CD14-positive monocyte (primary cell): ENCODE results near the gene ILF2. TPM values are rescaled to one million over a fixed set of nuclear protein-coding genes. Genes with fewer than 3 reads are reported as not detected.

Experiments
- DNase-seq, 3 donors: peaks; one replicate each; pipeline ENCODE4 v3.0.0-alpha.2; 2011 to 2022
- H2AFZ ChIP-seq: 2 replicates; pipeline ENCODE4 v1.6.0; 2012; ENCODE audit warnings: mild to moderate bottlenecking, low read depth, low read length, inconsistent platforms; ENCODE audit not compliant: insufficient read depth, poor library complexity, severe bottlenecking
- H3K27ac ChIP-seq, 2 donors: 1 replicate in 1 of 2; 2 replicates in 1 of 2; pipeline ENCODE4 v1.5.1; 2012 to 2013; ENCODE audit warnings: low read length in 2 of 2, control low read depth in 1 of 2, inconsistent platforms in 1 of 2, low read depth in 1 of 2, mild to moderate bottlenecking in 1 of 2
- H3K27me3 ChIP-seq, 2 donors: one replicate each; pipeline versions ENCODE4 v1.6.0 to v1.6.1; 2011 to 2013; ENCODE audit warnings: low read length in 2 of 2; ENCODE audit not compliant: control insufficient read depth in 2 of 2, insufficient read depth in 2 of 2
- H3K36me3 ChIP-seq, 2 donors: replicated peaks in 1 of 2; 1 replicate in 1 of 2; 2 replicates in 1 of 2; pipeline versions ENCODE4 v1.5.1 to v1.6.1; 2012 to 2013; ENCODE audit warnings: low read length in 2 of 2, control low read depth in 1 of 2, inconsistent platforms in 1 of 2, mild to moderate bottlenecking in 1 of 2; ENCODE audit not compliant: insufficient read depth in 2 of 2, control insufficient read depth in 1 of 2
- H3K4me1 ChIP-seq, 2 donors: 1 replicate in 1 of 2; 2 replicates in 1 of 2; pipeline versions ENCODE4 v1.5.1 to v1.6.1; 2012 to 2013; ENCODE audit warnings: low read length in 2 of 2, control low read depth in 1 of 2, inconsistent platforms in 1 of 2, mild to moderate bottlenecking in 1 of 2, moderate library complexity in 1 of 2; ENCODE audit not compliant: insufficient read depth in 2 of 2, control insufficient read depth in 1 of 2
- H3K4me2 ChIP-seq: replicated peaks from 2 replicates; pipeline ENCODE3; 2012; ENCODE audit warnings: low read length, moderate library complexity, mild to moderate bottlenecking; ENCODE audit not compliant: poor library complexity, severe bottlenecking; ENCODE audit errors: extremely low read depth
- H3K4me3 ChIP-seq, 3 experiments: fragments of 200-600 bp in 1 of 3; sonication (generic) in 1 of 3; replicated peaks in 1 of 3; 1 replicate in 2 of 3; 2 replicates in 1 of 3; pipeline ENCODE4 v1.5.1; 2011 to 2013; ENCODE audit warnings: low read length in 3 of 3, mild to moderate bottlenecking in 3 of 3, control low read depth in 2 of 3, low read depth in 2 of 3, inconsistent platforms in 1 of 3, moderate library complexity in 1 of 3
- H3K79me2 ChIP-seq: 2 replicates; pipeline ENCODE4 v1.6.0; 2012; ENCODE audit warnings: mild to moderate bottlenecking, control low read depth, inconsistent platforms, low read length, moderate library complexity; ENCODE audit not compliant: insufficient read depth
- H3K9ac ChIP-seq: 2 replicates; pipeline ENCODE4 v1.6.0; 2017; ENCODE audit warnings: low read length, mild to moderate bottlenecking; ENCODE audit not compliant: insufficient read depth, poor library complexity, severe bottlenecking
- H3K9me3 ChIP-seq, 2 donors: replicated peaks in 1 of 2; 1 replicate in 1 of 2; 2 replicates in 1 of 2; pipeline versions ENCODE4 v1.5.1 to v1.6.1; 2012 to 2013; ENCODE audit warnings: low read length in 2 of 2, control low read depth in 1 of 2; ENCODE audit not compliant: control insufficient read depth in 1 of 2, insufficient read depth in 1 of 2
- H4K20me1 ChIP-seq: 2 replicates; pipeline ENCODE4 v1.6.0; 2012; ENCODE audit warnings: mild to moderate bottlenecking, low read length, control low read depth, moderate library complexity; ENCODE audit not compliant: insufficient read depth
- H3K27ac Mint-ChIP-seq, 7 donors: one replicate each; pipeline ENCODE4 v1.8.0; 2020; ENCODE audit warnings: mild to moderate bottlenecking in 7 of 7, mixed read lengths in 7 of 7, moderate library complexity in 6 of 7, inconsistent platforms in 2 of 7
- H3K27me3 Mint-ChIP-seq, 3 donors: one replicate each; pipeline ENCODE4 v1.8.0; 2021 to 2022; ENCODE audit warnings: low read depth in 3 of 3, mild to moderate bottlenecking in 3 of 3, mixed read lengths in 3 of 3, moderate library complexity in 3 of 3, inconsistent platforms in 1 of 3
- H3K36me3 Mint-ChIP-seq, 2 donors: one replicate each; pipeline ENCODE4 v1.8.0; 2020; ENCODE audit warnings: mixed read lengths in 2 of 2, inconsistent platforms in 1 of 2, mild to moderate bottlenecking in 1 of 2
- H3K4me1 Mint-ChIP-seq: one replicate; pipeline ENCODE4 v1.8.0; 2020; ENCODE audit warnings: mild to moderate bottlenecking, mixed read lengths
- H3K4me3 Mint-ChIP-seq, 2 donors: one replicate each; pipeline ENCODE4 v1.8.0; 2020; ENCODE audit warnings: mild to moderate bottlenecking in 2 of 2, mixed read lengths in 2 of 2, moderate library complexity in 1 of 2
- H3K9me3 Mint-ChIP-seq, 7 donors: one replicate each; pipeline ENCODE4 v1.8.0; 2020 to 2022; ENCODE audit warnings: mixed read lengths in 7 of 7, mild to moderate bottlenecking in 6 of 7, moderate library complexity in 6 of 7, inconsistent platforms in 2 of 7
- WGBS: methylation state at CpG from one replicate; pipeline ENCODE4 v1.1.5; 2013; ENCODE audit warnings: missing lambda C conversion rate; ENCODE audit not compliant: insufficient coverage; 5-methylcytosine and 5-hydroxymethylcytosine counted together
- intact Hi-C, 2 donors: fragments of 100-400 bp; cut with micrococcal nuclease; formaldehyde crosslinking; loops; one replicate each; pipeline versions ENCODE4 v1.15.0 to v1.15.1; 2023
- polyA plus RNA-seq, 3 donors: library from polyadenylated mRNA; depleted of rRNA in 1 of 3; unstranded in 2 of 3; stranded (reverse) in 1 of 3; fragments of 300-500 nt in 2 of 3; fragments of >200 nt in 1 of 3; fragmentation: Illumina TruSeq in 2 of 3; gene quantifications; 1 replicate in 2 of 3; 2 replicates in 1 of 3; pipeline ENCODE4 v1.2.3, GENCODE V29; 2012 to 2021
- TF ChIP-seq, protein P1 (sequence below): fragments of 200-600 bp; IDR thresholded peaks from one replicate; pipeline ENCODE4 v1.8.0; 2022; ENCODE audit warnings: antibody characterized with exemption, mild to moderate bottlenecking

Gene ILF2
- polyA plus RNA-seq, 3 donors: 103 to 118 (median 115) TPM

DNA sequence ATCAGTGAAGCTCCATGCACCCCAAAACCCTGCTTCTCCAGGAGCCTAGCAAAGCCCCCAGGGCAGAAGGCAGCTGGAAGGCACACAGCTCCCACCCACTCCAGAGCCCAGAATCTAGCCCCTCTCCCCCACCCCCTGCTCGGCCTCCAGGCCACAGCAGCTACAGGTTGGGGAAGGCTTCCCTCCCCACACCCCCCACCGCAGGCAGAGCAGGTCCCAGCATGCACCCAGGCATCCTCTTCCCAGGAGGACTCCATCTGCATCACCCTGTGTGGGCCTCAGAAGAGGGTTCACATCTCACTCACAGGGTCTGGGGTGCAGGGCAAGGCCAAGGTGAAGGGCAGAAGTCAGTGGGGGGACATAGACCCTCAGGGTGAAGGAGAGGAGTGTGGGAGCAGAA is 55.4 kb downstream of the ILF2 start:
- Histone ChIP-seq H3K4me1 (peaks cover 26 to 35% of the 10 kb centered on the region in 2 donors), H4K20me1 (no peaks in the 10 kb centered on the region), H3K79me2 (no peaks in the 10 kb centered on the region), H3K27me3 (no peaks in the 10 kb centered on the region), H3K4me2 (no peak overlapping the region), H3K4me3 (no peak overlapping the region), H3K9me3 (peaks cover 0 to 4% of the 10 kb centered on the region in 2 donors), H2AFZ (no peak overlapping the region), H3K27ac (no peak overlapping the region), H3K9ac (no peak overlapping the region), H3K36me3 (no peaks in the 10 kb centered on the region)
- TF ChIP-seq, protein P1, sequence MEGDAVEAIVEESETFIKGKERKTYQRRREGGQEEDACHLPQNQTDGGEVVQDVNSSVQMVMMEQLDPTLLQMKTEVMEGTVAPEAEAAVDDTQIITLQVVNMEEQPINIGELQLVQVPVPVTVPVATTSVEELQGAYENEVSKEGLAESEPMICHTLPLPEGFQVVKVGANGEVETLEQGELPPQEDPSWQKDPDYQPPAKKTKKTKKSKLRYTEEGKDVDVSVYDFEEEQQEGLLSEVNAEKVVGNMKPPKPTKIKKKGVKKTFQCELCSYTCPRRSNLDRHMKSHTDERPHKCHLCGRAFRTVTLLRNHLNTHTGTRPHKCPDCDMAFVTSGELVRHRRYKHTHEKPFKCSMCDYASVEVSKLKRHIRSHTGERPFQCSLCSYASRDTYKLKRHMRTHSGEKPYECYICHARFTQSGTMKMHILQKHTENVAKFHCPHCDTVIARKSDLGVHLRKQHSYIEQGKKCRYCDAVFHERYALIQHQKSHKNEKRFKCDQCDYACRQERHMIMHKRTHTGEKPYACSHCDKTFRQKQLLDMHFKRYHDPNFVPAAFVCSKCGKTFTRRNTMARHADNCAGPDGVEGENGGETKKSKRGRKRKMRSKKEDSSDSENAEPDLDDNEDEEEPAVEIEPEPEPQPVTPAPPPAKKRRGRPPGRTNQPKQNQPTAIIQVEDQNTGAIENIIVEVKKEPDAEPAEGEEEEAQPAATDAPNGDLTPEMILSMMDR: no peak
- WGBS: 100% methylated on average over 1 of the region's 2 CpGs
- Mint-ChIP-seq H3K27ac (no peak overlapping the region), H3K4me1 (peaks cover 29% of the 10 kb centered on the region), H3K27me3 (peaks cover 0 to 2% (median 2%) of the 10 kb centered on the region in 3 donors), H3K36me3 (peaks cover 0 to 6% of the 10 kb centered on the region in 2 donors), H3K4me3 (no peak overlapping the region), H3K9me3 (peaks cover 0 to 9% (median 4%) of the 10 kb centered on the region in 7 donors)
- DNase-seq: no peak
- intact Hi-C loops: loop anchor here in 1 of 2 donors (5.0 kb wide), 1 partner anchor 103 kb away; no protein-coding TSS in a partner anchor

DNA sequence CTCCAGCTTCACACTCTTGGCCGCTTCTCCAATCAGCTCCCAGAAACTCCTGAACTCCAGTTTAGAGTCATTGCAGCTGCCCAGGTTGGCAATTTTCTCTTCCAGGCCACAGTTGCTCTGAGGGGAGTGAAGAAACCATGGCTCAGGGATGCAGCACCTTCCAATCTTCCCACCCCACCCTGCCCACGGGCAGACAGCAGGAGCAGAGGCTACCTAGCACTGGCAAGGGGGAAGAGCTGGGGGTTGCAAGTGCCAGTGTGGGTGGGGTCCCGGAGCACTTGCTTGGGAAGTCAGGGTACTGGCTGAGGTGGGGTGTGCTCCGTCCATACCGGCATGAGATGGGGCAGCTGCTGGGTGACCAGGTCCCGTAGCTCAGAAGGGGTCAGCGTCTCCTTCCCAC is 55.9 kb downstream of the ILF2 start:
- Mint-ChIP-seq H3K27me3 (peaks cover 0 to 2% (median 2%) of the 10 kb centered on the region in 3 donors), H3K4me3 (no peak overlapping the region), H3K9me3 (peaks cover 0 to 8% (median 3%) of the 10 kb centered on the region in 7 donors), H3K27ac (no peak overlapping the region), H3K36me3 (peaks cover 0 to 3% of the 10 kb centered on the region in 2 donors), H3K4me1 (peaks cover 34% of the 10 kb centered on the region)
- 100% methylated on average over 1 of the region's 7 CpGs for WGBS
- Histone ChIP-seq H3K27ac (no peak overlapping the region), H4K20me1 (no peaks in the 10 kb centered on the region), H3K36me3 (no peaks in the 10 kb centered on the region), H3K4me2 (no peak overlapping the region), H3K9me3 (peaks cover 0 to 4% of the 10 kb centered on the region in 2 donors), H3K27me3 (no peaks in the 10 kb centered on the region), H2AFZ (no peak overlapping the region), H3K9ac (no peak overlapping the region), H3K79me2 (no peaks in the 10 kb centered on the region), H3K4me1 (peaks cover 31 to 40% of the 10 kb centered on the region in 2 donors), H3K4me3 (no peak overlapping the region)
- TF ChIP-seq, protein P1: no peak
- intact Hi-C loops: loop anchor here in 1 of 2 donors (5.0 kb wide), 1 partner anchor 103 kb away; no protein-coding TSS in a partner anchor
- DNase-seq: no peak
